ENCODE measurements around the gene CC2D1A.
"Not testable (repeated sequence)": the region's sequence is repeated elsewhere in the genome, so short reads cannot be mapped to it uniquely, and the experiment has no call there.

CC2D1A gene

GRCh38 chr19:13909430-13909829 lies 3.4 kb downstream of the CC2D1A start:
- no peak for DNase-seq

GRCh38 chr19:13913352-13913751 lies 7.4 kb downstream of the CC2D1A start:
- DNase-seq = no peak

GRCh38 chr19:13914777-13915176 lies 8.8 kb downstream of the CC2D1A start:
- no peak for DNase-seq

GRCh38 chr19:13917888-13918406 lies 11.9 kb downstream of the CC2D1A start:
- no peak for DNase-seq

GRCh38 chr19:13918726-13919411 lies 12.9 kb downstream of the CC2D1A start:
- DNase-seq = no peak

- no peak for DNase-seq
These were observed 14.5 kb downstream of the CC2D1A start for GRCh38 chr19:13920524-13920923.

GRCh38 chr19:13920940-13921747 lies 15.1 kb downstream of the CC2D1A start:
- DNase-seq = no peak

- not testable (repeated sequence) for DNase-seq
These were observed 16.1 kb downstream of the CC2D1A start for GRCh38 chr19:13922118-13922517.

- DNase-seq = no peak
These were observed 17.4 kb downstream of the CC2D1A start for GRCh38 chr19:13923194-13923987.

- no peak for DNase-seq
These were observed 20.0 kb downstream of the CC2D1A start for GRCh38 chr19:13926010-13926409.

GRCh38 chr19:13926715-13927114 lies 20.7 kb downstream of the CC2D1A start:
- no peak for DNase-seq

GRCh38 chr19:13929340-13929739 lies 23.3 kb downstream of the CC2D1A start:
- DNase-seq = no peak

GRCh38 chr19:13929956-13930355 lies 24.0 kb downstream of the CC2D1A start:
- no peak for DNase-seq

GRCh38 chr19:13930402-13930801 lies 24.4 kb downstream of the CC2D1A start:
- DNase-seq = no peak

GRCh38 chr19:13931391-13932148 lies 25.6 kb downstream of the CC2D1A start:
- DNase-seq = no peak

- DNase-seq = no peak
These were observed 26.2 kb downstream of the CC2D1A start for GRCh38 chr19:13932149-13932637.

GRCh38 chr19:13932911-13933393 lies 27.0 kb downstream of the CC2D1A start:
- no peak for DNase-seq

GRCh38 chr19:13934785-13935109 lies 28.7 kb downstream of the CC2D1A start:
- DNase-seq = no peak

- no peak for DNase-seq
These were observed 29.9 kb downstream of the CC2D1A start for GRCh38 chr19:13935765-13936510.

- no peak for DNase-seq
These were observed 31.7 kb downstream of the CC2D1A start for GRCh38 chr19:13937479-13938300.

Measured in NK-92 treated with Interleukin-12 subunit alpha and Interleukin-12 subunit beta, amount 100 ng/mL, for 24 hours (cell line).